NCI-H446 (cell line): Measurements from ENCODE around the gene TVP23A.
A peak's percentile ranks its signal among the peaks of the same experiment; 100 is the strongest.
"Not testable (repeated sequence)": the region's sequence is repeated elsewhere in the genome, so short reads cannot be mapped to it uniquely, and the experiment has no call there.

Experiments
- DNase-seq, 2 experiments: peaks; one replicate each; lab custom pipeline; 2025; lab: John Stamatoyannopoulos, UW

TVP23A gene

DNA sequence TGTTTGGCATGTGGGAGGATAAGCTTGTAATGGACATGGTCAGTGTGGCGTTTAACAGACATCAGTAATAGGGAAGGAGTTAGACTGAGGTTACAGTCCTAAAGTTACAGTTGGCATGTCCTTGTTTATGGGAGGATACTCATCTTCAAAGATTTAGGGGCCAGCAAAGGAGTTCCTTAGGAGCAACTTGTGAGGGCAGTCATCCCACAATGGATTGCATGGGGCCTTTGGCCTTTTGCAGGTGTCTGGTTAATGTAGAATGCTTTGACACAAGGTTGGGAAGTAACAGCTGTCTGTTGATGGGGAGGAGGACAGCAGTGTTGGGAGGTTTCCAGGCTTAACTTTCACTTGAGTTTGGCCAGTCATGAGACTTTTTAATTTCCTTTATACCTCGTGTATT lies 72.8 kb downstream of the TVP23A start:
- no peak for DNase-seq

GRCh38 chr16:10744370-10745030 lies 74.1 kb downstream of the TVP23A start:
- no peak for DNase-seq

DNA sequence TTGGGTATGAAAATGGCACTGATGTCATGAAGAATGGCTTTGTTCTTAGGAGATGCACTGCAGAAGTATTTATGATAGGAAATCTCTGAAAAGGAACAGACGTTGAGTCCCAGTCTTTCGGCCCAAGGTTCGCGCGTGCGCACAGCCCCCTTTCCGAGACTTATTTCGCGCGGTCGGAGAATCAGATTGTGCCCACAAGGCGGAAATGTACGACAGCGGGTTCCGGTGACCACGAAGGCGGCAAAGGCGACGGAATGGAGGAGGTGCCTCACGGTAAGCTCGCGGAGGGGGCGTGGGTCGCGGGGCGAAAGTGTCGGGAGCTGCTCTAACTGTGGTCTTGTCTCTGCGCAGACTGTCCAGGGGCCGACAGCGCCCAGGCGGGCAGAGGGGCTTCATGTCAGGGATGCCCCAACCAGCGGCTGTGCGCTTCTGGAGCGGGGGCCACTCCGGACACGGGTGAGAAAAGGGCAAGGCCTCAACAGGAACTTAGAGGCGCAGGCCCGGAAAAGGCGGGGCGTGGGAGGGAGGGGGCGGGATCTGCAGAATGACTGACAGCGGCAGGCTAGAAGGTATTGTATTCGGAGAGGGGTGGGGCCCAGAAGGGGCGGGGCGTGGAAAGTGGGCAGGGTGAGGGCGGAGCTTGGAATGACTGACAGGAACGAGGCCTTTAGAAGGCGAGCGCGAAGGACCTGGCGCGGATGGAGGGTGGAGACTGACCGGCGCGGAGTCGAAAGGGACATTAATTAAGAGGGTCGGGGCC lies 74.8 kb downstream of the TVP23A start, which contains the start of gene NUBP1:
Gene NUBP1 (plus strand): TSS at position 233 of the 760 bp plus-strand sequence. CDS start 22 bp downstream, at position 255.
- peak; percentile 94 to 96 for DNase-seq

DNA sequence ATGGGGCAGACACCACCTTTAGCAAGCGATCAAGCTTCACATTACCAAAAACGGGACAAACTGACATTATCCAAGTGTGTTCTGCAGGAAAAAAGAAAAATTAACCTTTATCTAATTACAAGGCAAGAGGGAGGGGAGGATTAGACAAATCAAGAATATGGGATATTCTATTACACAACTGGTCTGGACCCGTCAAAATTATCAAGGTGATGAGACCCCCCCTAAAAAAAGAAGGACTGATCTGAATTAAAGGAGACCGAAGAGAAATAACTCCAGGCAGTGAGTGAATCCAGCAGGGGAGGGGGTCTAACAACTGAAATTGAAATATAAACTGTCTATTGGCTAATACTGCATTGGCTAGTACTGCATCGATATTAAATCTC lies 75.4 kb downstream of the TVP23A start:
- no peak for DNase-seq

DNA sequence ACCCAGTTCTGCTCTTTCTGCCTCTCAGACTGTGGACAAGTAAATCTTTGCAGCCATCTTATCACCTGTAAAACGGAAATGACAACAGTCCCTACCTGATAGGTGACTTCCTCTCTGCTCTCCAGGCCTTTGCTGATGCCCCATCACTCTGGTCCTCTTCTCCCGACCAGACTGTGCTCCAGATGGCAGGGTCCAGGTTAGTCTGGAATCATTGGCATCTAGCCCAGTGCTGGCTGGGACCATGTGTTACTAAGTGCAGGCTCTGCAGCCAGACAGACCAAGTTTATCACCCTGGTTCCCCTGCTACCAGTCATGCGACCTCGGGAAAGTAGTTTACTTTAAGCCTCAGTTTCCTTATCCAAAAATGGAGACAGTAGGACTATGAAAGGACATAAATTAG lies 76.8 kb downstream of the TVP23A start:
- DNase-seq = peak; percentile 22 to 87

GRCh38 chr16:10741249-10741648 lies 77.3 kb downstream of the TVP23A start:
- not testable (repeated sequence) for DNase-seq

DNA sequence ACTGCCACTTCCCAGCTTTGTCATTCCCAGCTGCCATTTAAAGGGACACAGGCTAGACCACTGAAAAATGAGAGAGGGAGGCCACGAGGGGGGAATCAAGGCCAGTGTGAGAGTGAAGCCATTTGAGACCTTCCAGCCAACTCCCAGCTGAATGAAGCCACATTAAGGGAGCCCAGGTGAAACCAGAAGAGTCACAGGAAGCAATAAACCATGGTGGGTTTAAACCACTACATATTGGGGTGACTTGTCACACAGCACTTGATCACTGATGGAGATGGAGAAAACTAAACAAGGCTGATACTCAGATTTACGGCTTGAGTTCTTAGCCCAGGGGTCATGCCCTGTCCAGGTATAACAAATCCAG lies 77.8 kb downstream of the TVP23A start:
- no peak for DNase-seq

DNA sequence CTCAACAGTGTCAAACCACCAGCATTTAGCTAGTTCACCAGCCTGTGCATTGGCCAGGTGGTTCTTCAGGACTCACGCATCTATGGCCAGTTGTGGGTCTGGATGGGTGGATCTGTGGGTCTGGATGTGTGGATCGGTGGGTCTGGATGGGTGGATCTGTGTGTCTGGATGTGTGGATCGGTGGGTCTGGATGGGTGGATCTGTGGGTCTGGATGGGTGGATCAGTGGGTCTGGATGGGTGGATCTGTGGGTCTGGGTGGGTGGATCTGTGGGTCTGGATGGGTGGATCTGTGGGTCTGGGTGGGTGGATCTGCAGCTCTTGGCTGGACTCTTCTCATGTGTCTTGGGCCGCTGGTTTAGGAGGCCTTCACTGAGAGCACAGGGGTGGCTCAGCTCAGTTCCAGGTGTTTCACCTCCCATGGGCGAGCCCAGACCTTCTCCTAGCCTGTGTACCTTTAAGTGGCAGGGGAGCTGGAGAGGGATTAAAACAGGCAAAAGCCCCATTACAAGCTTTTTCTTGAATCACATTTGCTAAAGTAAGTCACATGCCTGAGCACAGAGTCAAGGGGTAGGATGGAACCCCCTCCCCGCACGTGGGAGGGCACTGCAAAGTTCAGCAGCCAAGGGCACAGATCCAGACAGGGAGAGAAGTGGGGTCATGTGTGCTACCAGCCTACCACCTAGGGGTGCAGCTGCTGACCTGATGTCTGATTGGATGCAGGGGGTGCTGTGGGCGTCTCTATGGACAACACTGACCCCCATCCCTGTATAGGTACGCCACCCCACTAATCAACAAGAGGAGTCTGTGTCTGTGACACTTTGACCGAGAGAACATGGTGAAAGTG lies 78.4 kb downstream of the TVP23A start:
- DNase-seq = no peak

- peak in 1 of 2 experiments; percentile 14 for DNase-seq
Observed at GRCh38 chr16:10738231-10739077, 80.1 kb downstream of the TVP23A start.

GRCh38 chr16:10737068-10737625 lies 81.4 kb downstream of the TVP23A start:
- peak; percentile 8 to 67 for DNase-seq

DNA sequence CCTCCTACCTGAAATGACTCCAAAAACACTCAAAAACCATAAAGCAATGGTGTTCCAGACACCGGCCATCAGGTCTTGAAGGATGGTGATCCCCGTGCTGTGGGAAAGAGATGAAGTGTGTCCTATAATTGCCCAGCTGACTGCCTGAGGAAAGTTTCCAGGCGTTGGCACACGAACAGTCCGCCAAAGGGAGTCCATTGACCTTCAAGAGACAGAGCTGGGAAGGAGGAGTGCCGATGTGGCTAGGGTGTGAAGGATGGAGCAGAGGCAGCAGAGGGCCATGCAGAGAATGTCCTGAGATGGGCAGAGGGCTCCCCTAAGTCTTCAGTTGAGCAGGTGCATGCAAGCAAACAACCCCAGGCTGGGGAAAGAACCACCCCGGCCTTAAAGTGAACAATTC lies 86.8 kb downstream of the TVP23A start:
- DNase-seq = no peak

- peak in 1 of 2 experiments; percentile 10 for DNase-seq
Observed at GRCh38 chr16:10729104-10730048, 89.2 kb downstream of the TVP23A start.

DNA sequence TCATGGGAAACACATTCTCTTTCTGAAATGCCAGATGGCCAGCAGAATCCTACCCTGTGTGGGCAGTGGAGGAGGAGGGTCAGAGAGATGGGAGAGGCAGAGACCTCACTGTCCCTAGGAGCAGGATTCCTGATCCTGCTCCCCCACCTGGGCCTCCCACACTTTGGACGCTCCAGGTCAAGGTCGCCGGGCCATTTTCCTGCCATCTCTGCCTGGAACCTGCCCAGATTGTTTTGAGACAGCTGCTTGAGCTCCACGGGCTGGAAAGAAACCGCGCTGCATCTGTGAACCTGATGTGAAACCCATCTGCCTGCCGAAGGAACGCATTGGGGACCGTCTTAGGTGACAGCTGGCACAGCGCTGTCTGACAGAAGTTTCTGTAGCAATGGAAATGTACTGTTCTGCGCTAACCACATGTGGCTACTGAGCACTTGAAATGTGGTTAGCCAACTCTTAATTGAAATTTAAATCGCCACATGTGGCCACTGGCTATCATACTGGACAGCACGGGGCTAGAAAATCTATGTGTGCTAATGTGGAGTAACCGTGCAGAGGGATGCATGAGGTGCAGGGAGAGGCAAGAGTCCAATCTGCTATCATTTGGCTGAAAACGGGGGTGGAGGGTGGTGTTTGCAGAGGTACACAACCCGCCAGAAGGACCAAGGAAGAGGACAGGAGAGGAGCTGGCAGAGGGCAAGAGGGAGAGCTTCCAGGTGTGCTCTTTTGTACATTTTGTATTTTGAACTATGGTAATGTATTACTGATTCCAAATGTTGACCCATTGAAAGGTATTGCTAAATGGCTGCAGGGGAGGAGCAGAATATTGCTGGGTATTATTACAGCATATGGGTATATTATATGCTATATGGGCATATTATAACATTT lies 90.3 kb downstream of the TVP23A start:
- DNase-seq = no peak
